Caco-2 (cell line): ENCODE measurements around the gene CEND1. TPM values are rescaled to one million over a fixed set of nuclear protein-coding genes. Genes with fewer than 3 reads are reported as not detected.

Experiments
- BruUV-seq: library from RNA; stranded (reverse); fragments of 400-500 nt; replicated peaks from 2 replicates; lab custom pipeline; 2021; lab: Mats Ljungman, UMichigan
- CTCF ChIA-PET: fragments of 300-600 bp; sonication (Branson Sonifier 250); formaldehyde crosslinking; loops from one replicate; lab custom pipeline; 2022; ENCODE audit warnings: antibody characterized with exemption; lab: Charles Lee
- POLR2A ChIA-PET: fragments of 300-600 bp; sonication (Branson Sonifier 250); formaldehyde crosslinking; loops from one replicate; lab custom pipeline; 2022; ENCODE audit warnings: antibody characterized with exemption; lab: Charles Lee
- DNase-seq, 2 experiments: peaks; one replicate each; pipeline versions ENCODE4 v3.0.0 to v3.0.0-alpha.2; 2020 to 2022
- H3K27me3 ChIP-seq: replicated peaks from 2 replicates; pipeline ENCODE4 v1.6.0; 2011; ENCODE audit warnings: low read length; ENCODE audit not compliant: control insufficient read depth, insufficient read depth
- H3K36me3 ChIP-seq: 2 replicates; pipeline ENCODE4 v1.5.1; 2011; ENCODE audit warnings: low read length; ENCODE audit not compliant: control insufficient read depth, insufficient read depth
- H3K4me1 ChIP-seq: fragments of 250-450 bp; sonication (Bioruptor Pico); 2 replicates; pipeline ENCODE4 v1.5.1; 2020; ENCODE audit warnings: mild to moderate bottlenecking
- H3K4me3 ChIP-seq: 2 replicates; pipeline ENCODE4 v1.5.1; 2011; ENCODE audit warnings: low read depth, mild to moderate bottlenecking, control low read depth, low read length
- H3K9me3 ChIP-seq: fragments of 250-450 bp; sonication (Bioruptor Pico); 2 replicates; pipeline ENCODE4 v1.5.1; 2020; ENCODE audit warnings: mild to moderate bottlenecking, moderate library complexity
- H3K27ac Mint-ChIP-seq: one replicate; pipeline ENCODE4 v1.8.0; 2022; ENCODE audit warnings: mixed read lengths; ENCODE audit not compliant: unreplicated experiment
- H3K27me3 Mint-ChIP-seq: one replicate; pipeline ENCODE4 v1.8.0; 2022; ENCODE audit warnings: mixed read lengths; ENCODE audit not compliant: insufficient read depth, unreplicated experiment
- H3K36me3 Mint-ChIP-seq: one replicate; pipeline ENCODE4 v1.8.0; 2022; ENCODE audit warnings: mild to moderate bottlenecking, mixed read lengths; ENCODE audit not compliant: insufficient read depth, unreplicated experiment
- H3K4me1 Mint-ChIP-seq: one replicate; pipeline ENCODE4 v1.8.0; 2022; ENCODE audit warnings: low read depth, mixed read lengths; ENCODE audit not compliant: unreplicated experiment
- H3K4me3 Mint-ChIP-seq: one replicate; pipeline ENCODE4 v1.8.0; 2022; ENCODE audit warnings: mild to moderate bottlenecking, moderate library complexity, mixed read lengths; ENCODE audit not compliant: unreplicated experiment
- H3K9me3 Mint-ChIP-seq: one replicate; pipeline ENCODE4 v1.8.0; 2022; ENCODE audit warnings: mixed read lengths; ENCODE audit not compliant: unreplicated experiment
- intact Hi-C: fragments of 100-400 bp; cut with micrococcal nuclease; formaldehyde crosslinking; loops from one replicate; pipeline ENCODE4 v1.10.0; 2022; ENCODE audit not compliant: unreplicated experiment
- total RNA-seq: library from RNA; stranded (reverse); gene quantifications from 2 replicates; pipeline ENCODE4 v1.2.3, GENCODE V29; 2022
- TF ChIP-seq, protein P1 (sequence below), 2 experiments: fragments of 200-600 bp in 1 of 2; IDR thresholded peaks; 1 replicate in 1 of 2; 2 replicates in 1 of 2; pipeline versions ENCODE4 v1.5.1 to v1.8.0; 2011 to 2022; ENCODE audit warnings: antibody characterized with exemption in 1 of 2, control low read depth in 1 of 2, inconsistent platforms in 1 of 2, low read depth in 1 of 2, low read length in 1 of 2, mild to moderate bottlenecking in 1 of 2, moderate library complexity in 1 of 2; ENCODE audit not compliant: insufficient read depth in 1 of 2, severe bottlenecking in 1 of 2, unreplicated experiment in 1 of 2

Gene CEND1
- total RNA-seq, 1 experiment from 2014 or later: not detected

GRCh38 chr11:761526-762108 is 28.3 kb downstream of the CEND1 start:
- H3K9me3 Mint-ChIP-seq: no peaks in the 10 kb centered on the region
- H3K27ac Mint-ChIP-seq: no peak overlapping the region
- H3K36me3 Mint-ChIP-seq: peaks cover 98% of the 10 kb centered on the region
- no TSS peak for BruUV-seq
- H3K9me3 ChIP-seq: no peaks in the 10 kb centered on the region
- H3K27me3 Mint-ChIP-seq: no peaks in the 10 kb centered on the region
- no peak for DNase-seq
- H3K4me1 Mint-ChIP-seq: no peaks in the 10 kb centered on the region
- CTCF ChIA-PET: no interaction called here
- TF ChIP-seq, protein P1, sequence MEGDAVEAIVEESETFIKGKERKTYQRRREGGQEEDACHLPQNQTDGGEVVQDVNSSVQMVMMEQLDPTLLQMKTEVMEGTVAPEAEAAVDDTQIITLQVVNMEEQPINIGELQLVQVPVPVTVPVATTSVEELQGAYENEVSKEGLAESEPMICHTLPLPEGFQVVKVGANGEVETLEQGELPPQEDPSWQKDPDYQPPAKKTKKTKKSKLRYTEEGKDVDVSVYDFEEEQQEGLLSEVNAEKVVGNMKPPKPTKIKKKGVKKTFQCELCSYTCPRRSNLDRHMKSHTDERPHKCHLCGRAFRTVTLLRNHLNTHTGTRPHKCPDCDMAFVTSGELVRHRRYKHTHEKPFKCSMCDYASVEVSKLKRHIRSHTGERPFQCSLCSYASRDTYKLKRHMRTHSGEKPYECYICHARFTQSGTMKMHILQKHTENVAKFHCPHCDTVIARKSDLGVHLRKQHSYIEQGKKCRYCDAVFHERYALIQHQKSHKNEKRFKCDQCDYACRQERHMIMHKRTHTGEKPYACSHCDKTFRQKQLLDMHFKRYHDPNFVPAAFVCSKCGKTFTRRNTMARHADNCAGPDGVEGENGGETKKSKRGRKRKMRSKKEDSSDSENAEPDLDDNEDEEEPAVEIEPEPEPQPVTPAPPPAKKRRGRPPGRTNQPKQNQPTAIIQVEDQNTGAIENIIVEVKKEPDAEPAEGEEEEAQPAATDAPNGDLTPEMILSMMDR (IDR thresholded peaks at IDR 0.05; ENCODE audit: insufficient read depth in 1 of 2, low read depth in 1 of 2, low read length in 1 of 2, severe bottlenecking in 1 of 2, unreplicated experiment in 1 of 2): peak in 1 of 2 experiments; percentile 6
- H3K4me3 ChIP-seq: no peak overlapping the region
- peaks cover 16% of the 10 kb centered on the region for H3K36me3 ChIP-seq
- POLR2A ChIA-PET: no interaction called here
- intact Hi-C loops: no loop called here
- no peaks in the 10 kb centered on the region for H3K4me1 ChIP-seq
- no peaks in the 10 kb centered on the region for H3K27me3 ChIP-seq
- H3K4me3 Mint-ChIP-seq: no peak overlapping the region

- H3K9me3 ChIP-seq: no peaks in the 10 kb centered on the region
- Mint-ChIP-seq H3K4me1 (no peaks in the 10 kb centered on the region), H3K27me3 (no peaks in the 10 kb centered on the region), H3K4me3 (no peak overlapping the region), H3K36me3 (peaks cover 98% of the 10 kb centered on the region), H3K27ac (no peak overlapping the region), H3K9me3 (no peaks in the 10 kb centered on the region)
- ChIA-PET CTCF (interaction anchor here (0.6 kb wide), 1 partner anchor 206 kb away, joined by 3 read pairs; no protein-coding TSS in a partner anchor), POLR2A (no interaction called here)
- BruUV-seq: no TSS peak
- H3K27me3 ChIP-seq: no peaks in the 10 kb centered on the region
- peaks cover 16% of the 10 kb centered on the region for H3K36me3 ChIP-seq
- no peak for DNase-seq
- H3K4me3 ChIP-seq: no peak overlapping the region
- H3K4me1 ChIP-seq: no peaks in the 10 kb centered on the region
- intact Hi-C loops: no loop called here
- TF ChIP-seq, protein P1 (IDR thresholded peaks at IDR 0.05; ENCODE audit: insufficient read depth in 1 of 2, low read depth in 1 of 2, low read length in 1 of 2, severe bottlenecking in 1 of 2, unreplicated experiment in 1 of 2): no peak
These were observed 29.7 kb downstream of the CEND1 start for GRCh38 chr11:760236-760635.

GRCh38 chr11:749731-750130 is 40.2 kb downstream of the CEND1 start:
- BruUV-seq: no TSS peak
- peaks cover 27% of the 10 kb centered on the region for H3K36me3 Mint-ChIP-seq
- no peaks in the 10 kb centered on the region for H3K27me3 Mint-ChIP-seq
- no peak for DNase-seq
- no peaks in the 10 kb centered on the region for H3K27me3 ChIP-seq
- no peaks in the 10 kb centered on the region for H3K9me3 ChIP-seq
- intact Hi-C loops: no loop called here
- H3K36me3 ChIP-seq: no peaks in the 10 kb centered on the region; the same call in 1 of the 2 replicates
- H3K4me3 Mint-ChIP-seq: peak overlapping the region; percentile 38
- no peak overlapping the region for H3K27ac Mint-ChIP-seq
- no peaks in the 10 kb centered on the region for H3K4me1 Mint-ChIP-seq
- POLR2A ChIA-PET: interaction anchor here (0.6 kb wide), 1 partner anchor 33 kb away, joined by 7 read pairs; no protein-coding TSS in a partner anchor
- no peak overlapping the region for H3K4me3 ChIP-seq
- CTCF ChIA-PET: no interaction called here
- TF ChIP-seq, protein P1 (IDR thresholded peaks at IDR 0.05; ENCODE audit: insufficient read depth in 1 of 2, low read depth in 1 of 2, low read length in 1 of 2, severe bottlenecking in 1 of 2, unreplicated experiment in 1 of 2): no peak
- no peaks in the 10 kb centered on the region for H3K9me3 Mint-ChIP-seq
- peaks cover 27% of the 10 kb centered on the region for H3K4me1 ChIP-seq
